ENCODE measurements around the gene FLRT1.

FLRT1 gene

DNA sequence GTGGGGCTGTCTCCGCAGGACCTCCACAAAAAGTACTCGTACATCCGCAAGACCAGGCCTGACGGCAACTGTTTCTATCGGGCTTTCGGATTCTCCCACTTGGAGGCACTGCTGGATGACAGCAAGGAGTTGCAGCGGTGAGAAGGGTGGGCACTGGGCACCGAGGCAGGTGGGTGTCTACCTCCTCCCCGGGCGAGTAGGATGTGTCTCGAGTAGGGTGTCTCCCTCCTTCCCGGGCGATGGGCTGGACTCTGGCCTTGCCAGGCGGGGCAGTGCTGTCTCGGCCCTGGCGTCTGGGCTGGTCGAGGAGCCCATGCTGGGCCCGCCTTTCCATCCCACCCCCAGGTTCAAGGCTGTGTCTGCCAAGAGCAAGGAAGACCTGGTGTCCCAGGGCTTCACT lies 39.2 kb upstream of the FLRT1 start:
- H3K4me3 ChIP-seq (ENCODE audit: low read depth, low read length), result no peak overlapping the region
- no peak for DNase-seq (ENCODE audit: low read depth)
- TF ChIP-seq, protein P1, sequence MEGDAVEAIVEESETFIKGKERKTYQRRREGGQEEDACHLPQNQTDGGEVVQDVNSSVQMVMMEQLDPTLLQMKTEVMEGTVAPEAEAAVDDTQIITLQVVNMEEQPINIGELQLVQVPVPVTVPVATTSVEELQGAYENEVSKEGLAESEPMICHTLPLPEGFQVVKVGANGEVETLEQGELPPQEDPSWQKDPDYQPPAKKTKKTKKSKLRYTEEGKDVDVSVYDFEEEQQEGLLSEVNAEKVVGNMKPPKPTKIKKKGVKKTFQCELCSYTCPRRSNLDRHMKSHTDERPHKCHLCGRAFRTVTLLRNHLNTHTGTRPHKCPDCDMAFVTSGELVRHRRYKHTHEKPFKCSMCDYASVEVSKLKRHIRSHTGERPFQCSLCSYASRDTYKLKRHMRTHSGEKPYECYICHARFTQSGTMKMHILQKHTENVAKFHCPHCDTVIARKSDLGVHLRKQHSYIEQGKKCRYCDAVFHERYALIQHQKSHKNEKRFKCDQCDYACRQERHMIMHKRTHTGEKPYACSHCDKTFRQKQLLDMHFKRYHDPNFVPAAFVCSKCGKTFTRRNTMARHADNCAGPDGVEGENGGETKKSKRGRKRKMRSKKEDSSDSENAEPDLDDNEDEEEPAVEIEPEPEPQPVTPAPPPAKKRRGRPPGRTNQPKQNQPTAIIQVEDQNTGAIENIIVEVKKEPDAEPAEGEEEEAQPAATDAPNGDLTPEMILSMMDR (conservative IDR thresholded peaks at IDR 0.05; ENCODE audit: low read depth, low read length), result no peak

DNA sequence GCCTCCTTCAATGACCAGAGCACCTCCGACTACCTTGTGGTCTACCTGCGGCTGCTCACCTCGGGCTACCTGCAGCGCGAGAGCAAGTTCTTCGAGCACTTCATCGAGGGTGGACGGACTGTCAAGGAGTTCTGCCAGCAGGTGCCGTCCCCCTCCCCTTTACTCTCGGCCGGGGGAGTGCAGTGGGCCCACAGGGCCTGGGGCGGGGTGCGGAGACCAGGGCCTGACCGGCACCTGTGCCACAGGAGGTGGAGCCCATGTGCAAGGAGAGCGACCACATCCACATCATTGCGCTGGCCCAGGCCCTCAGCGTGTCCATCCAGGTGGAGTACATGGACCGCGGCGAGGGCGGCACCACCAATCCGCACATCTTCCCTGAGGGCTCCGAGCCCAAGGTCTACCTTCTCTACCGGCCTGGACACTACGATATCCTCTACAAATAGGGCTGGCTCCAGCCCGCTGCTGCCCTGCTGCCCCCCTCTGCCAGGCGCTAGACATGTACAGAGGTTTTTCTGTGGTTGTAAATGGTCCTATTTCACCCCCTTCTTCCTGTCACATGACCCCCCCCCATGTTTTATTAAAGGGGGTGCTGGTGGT lies 38.5 kb upstream of the FLRT1 start:
- no peak for DNase-seq (ENCODE audit: low read depth)

DNA sequence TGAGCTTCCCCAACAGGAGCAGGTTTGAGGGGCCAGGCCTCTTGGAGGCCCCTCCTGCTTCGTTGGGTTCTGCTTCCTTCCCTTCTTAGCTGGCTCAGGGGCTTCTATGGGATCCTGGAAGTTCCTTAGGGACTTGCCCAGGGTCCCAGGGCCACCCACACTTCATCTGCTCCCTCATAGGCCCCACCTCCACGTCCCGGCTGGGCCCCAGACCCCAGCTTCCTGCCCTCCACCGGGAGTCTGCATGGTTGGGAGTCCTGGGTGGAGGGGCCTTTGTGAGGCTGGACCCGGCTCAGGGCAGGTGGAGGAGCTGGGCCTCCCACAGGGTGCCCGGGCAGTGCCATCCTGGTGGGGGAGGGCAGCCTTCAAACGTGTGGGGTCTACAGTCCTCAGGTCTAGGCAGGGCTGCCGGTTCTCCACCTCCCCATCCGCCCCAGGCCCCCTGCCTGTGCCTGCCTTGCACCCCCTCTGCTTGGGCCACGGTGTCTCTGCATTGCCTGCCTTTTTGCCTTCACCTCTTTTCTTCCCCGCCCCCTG lies 37.9 kb upstream of the FLRT1 start:
- H3K4me3 ChIP-seq (ENCODE audit: low read depth, low read length), result no peak overlapping the region
- TF ChIP-seq, protein P1 (conservative IDR thresholded peaks at IDR 0.05; ENCODE audit: low read depth, low read length), result no peak

More for the DNA sequence above, 38.5 kb upstream of the FLRT1 start:
- no peak overlapping the region for H3K4me3 ChIP-seq (ENCODE audit: low read depth, low read length)
- TF ChIP-seq, protein P1 (conservative IDR thresholded peaks at IDR 0.05; ENCODE audit: low read depth, low read length), result no peak

DNA sequence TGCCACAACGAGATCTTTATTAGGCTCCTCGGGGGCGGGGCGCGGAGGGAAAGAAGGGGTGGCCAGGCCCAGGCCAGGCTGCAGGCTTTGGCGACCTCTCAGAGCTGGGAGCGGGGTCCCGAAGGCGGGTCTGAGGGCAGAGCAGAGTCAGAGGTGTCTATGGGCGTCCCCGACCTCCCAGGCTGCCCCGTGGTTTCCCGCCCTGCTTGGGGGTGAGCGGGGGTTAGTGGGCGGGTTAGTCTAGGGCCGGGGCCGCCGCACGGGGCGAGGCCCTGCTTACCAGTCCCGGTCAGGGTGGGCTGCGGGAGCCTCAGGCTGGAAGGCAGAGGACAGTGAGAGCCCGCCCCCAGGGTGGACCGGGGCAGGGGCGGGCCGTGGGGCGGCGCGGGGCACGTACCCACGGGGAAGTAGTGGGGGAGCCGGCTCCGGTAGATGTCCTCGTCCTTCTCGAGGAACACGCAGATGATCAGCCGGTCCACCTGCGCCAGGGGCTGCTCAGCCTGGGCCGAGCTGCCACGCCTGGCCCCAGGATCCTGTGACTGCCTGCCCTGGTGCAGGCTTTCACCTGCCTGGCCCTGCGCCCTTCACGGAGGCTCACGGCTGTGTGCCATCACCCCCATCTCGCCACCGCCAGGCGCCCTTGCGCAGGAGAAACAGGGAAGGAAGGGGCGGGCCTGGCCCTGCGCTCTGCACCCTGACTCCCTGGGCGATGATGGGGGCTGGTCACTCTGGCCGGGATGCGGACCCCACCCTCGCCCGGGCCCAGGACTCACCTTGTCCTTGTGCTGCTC lies 37.0 kb upstream of the FLRT1 start:
- no peak overlapping the region for H3K4me3 ChIP-seq (ENCODE audit: low read depth, low read length)
- TF ChIP-seq, protein P1 (conservative IDR thresholded peaks at IDR 0.05; ENCODE audit: low read depth, low read length), result no peak
- no peak for DNase-seq (ENCODE audit: low read depth)

More for the DNA sequence above, 37.9 kb upstream of the FLRT1 start:
- DNase-seq (ENCODE audit: low read depth), result no peak

DNA sequence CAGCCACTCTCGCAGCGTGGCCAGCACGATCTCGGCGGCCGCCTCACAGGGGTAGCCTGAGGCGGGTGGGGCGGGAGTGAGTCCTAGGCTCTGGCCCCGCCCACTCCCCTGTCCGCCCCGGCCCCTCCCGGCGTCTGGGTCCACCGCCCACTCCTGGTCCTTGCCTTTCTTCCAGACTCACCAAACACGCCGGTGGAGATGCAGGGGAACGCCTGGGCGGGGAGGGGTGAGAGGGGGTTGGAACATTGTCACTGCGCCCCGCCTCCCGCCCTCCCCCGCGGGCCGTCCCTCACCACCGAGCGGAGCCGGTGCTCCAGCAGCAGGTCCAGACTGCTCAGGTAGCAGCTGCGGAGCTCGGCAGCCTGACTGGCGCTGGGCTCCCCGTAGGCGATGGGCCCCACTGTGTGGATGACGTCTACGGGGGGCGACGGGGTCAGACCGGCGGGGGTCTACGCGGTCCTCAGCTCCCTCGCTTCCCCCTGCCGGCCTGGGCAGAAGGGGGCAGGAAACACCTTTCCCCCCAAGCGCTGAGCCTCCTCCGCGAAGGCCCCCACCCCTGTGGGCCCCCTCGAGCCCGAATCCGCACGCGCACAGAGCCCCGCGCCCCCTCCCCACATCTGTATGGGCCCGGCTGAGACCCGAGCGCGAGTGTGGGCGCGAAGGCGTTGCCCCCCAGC lies 36.2 kb upstream of the FLRT1 start:
- TF ChIP-seq, protein P1 (conservative IDR thresholded peaks at IDR 0.05; ENCODE audit: low read depth, low read length), result no peak
- DNase-seq (ENCODE audit: low read depth), result peak; percentile 61
- peak overlapping the region; percentile 35 for H3K4me3 ChIP-seq (ENCODE audit: low read depth, low read length)

DNA sequence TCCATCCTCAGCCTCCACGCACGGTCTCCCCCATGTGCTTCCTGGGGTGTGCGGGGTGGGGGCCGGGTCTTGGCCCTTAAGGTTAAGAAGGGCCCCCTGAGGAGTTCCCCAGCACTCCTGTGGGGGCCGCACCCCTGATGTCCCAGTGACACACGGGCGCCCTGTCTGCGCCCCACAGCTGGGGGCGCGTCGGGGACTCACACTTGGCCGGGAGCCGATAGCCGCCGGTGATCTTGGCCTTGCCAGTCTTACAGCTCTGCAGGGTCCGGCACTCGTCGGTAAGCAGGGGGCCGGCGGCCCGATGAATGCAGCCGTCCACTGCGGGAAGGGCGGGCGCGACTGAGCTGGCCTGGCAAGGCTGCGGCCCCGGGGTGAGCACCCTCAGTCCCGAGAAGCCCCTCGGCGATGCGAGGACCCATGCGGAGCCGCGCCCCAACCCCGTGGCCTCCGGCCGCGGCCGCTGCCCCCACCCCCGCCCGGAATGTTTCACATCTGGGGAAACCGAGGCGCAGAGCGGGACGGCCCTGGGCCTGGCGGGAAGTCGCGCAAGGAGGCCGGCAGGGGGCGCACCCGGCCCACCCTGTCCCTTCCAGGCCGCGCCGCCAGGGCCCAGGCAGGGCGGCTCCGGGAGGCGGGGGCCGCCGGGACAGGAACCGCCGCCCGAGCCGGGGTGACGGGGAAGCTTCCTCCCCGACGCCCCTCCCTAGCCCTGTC lies 35.5 kb upstream of the FLRT1 start:
- peak overlapping the region; percentile 41 for H3K4me3 ChIP-seq (ENCODE audit: low read depth, low read length)
- TF ChIP-seq, protein P1 (conservative IDR thresholded peaks at IDR 0.05; ENCODE audit: low read depth, low read length), result peak; percentile 59
- DNase-seq (ENCODE audit: low read depth), result peak; percentile 76
